A549 (cell line): ENCODE data around the gene CALML5.

ENCODE experiments used
- CBX8 ChIP-seq: fragments of 200-600 bp; sonication (generic); IDR thresholded peaks from 2 replicates; pipeline ENCODE4 v1.6.1; 2016
- CHD4 ChIP-seq: fragments of 200-600 bp; sonication (generic); IDR thresholded peaks from 2 replicates; pipeline ENCODE4 v1.6.1; 2016; ENCODE audit warnings: antibody characterized with exemption, mild to moderate bottlenecking, borderline replicate concordance
- CTCF ChIP-seq: fragments of >200 bp; sonication (Bioruptor Twin); formaldehyde crosslinking; IDR thresholded peaks from 3 replicates; pipeline ENCODE4 v1.5.1; 2016
- MAFK ChIP-seq: fragments of 450-650 bp; IDR thresholded peaks from 2 replicates; pipeline ENCODE4 v1.6.1; 2014; ENCODE audit not compliant: partially characterized antibody
- MYC ChIP-seq: IDR thresholded peaks from 2 replicates; pipeline ENCODE4 v1.6.1; 2012; ENCODE audit warnings: mild to moderate bottlenecking, inconsistent platforms, low read length, improper control_type of control experiment, borderline replicate concordance
- POLR2A ChIP-seq: IDR thresholded peaks from 2 replicates; pipeline ENCODE4 v1.6.1; 2012; ENCODE audit warnings: mild to moderate bottlenecking, low read length
- POLR2AphosphoS2 ChIP-seq: conservative IDR thresholded peaks from 2 replicates; pipeline ENCODE4 v1.6.1; 2012; ENCODE audit warnings: low read length, improper control_type of control experiment, inconsistent platforms
- RNF2 ChIP-seq: fragments of 200-600 bp; sonication (generic); IDR thresholded peaks from 2 replicates; pipeline ENCODE4 v1.6.1; 2016; ENCODE audit warnings: low read depth, mild to moderate bottlenecking, antibody characterized with exemption, moderate library complexity, borderline replicate concordance
- SREBF2 ChIP-seq: fragments of 450-650 bp; IDR thresholded peaks from 2 replicates; pipeline ENCODE4 v1.6.1; 2014; ENCODE audit warnings: mild to moderate bottlenecking, moderate library complexity

- no peak for TF ChIP-seq CTCF
- no peak for TF ChIP-seq POLR2A
- TF ChIP-seq POLR2AphosphoS2 = no peak
- no peak for TF ChIP-seq MYC
- TF ChIP-seq MAFK = no peak
- no peak for TF ChIP-seq RNF2
- no peak for TF ChIP-seq SREBF2
- no peak for TF ChIP-seq CHD4
- TF ChIP-seq CBX8 = no peak
These were observed 27.4 kb upstream of the CALML5 start for GRCh38 chr10:5526691-5527331.
